GM23338 (cell line): ENCODE measurements around the gene CNST. TPM values are rescaled to one million over a fixed set of nuclear protein-coding genes. Genes with fewer than 3 reads are reported as not detected.

ENCODE experiments used
- ETS1 ChIP-seq: IDR thresholded peaks from 2 replicates; pipeline ENCODE4 v1.6.1; 2016; ENCODE audit warnings: antibody characterized with exemption
- EZH2phosphoT487 ChIP-seq: fragments of 200-600 bp; sonication (generic); IDR thresholded peaks from one replicate; pipeline ENCODE4 v1.8.1; 2018; ENCODE audit warnings: antibody characterized with exemption; ENCODE audit not compliant: unreplicated experiment
- NANOG ChIP-seq: IDR thresholded peaks from 2 replicates; pipeline ENCODE4 v1.6.1; 2016; ENCODE audit warnings: antibody characterized with exemption, borderline replicate concordance
- POLR2AphosphoS5 ChIP-seq: IDR thresholded peaks from 2 replicates; pipeline ENCODE4 v1.6.1; 2016; ENCODE audit warnings: antibody characterized with exemption, low read depth
- REST ChIP-seq: IDR thresholded peaks from one replicate; pipeline ENCODE4 v1.6.1; 2018; ENCODE audit warnings: antibody characterized with exemption; ENCODE audit not compliant: unreplicated experiment
- STAT1 ChIP-seq: IDR thresholded peaks from one replicate; pipeline ENCODE4 v1.6.1; 2016; ENCODE audit warnings: antibody characterized with exemption; ENCODE audit not compliant: unreplicated experiment
- ZNF462 ChIP-seq: fragments of 250-450 bp; sonication (Bioruptor Pico); IDR thresholded peaks from 2 replicates; pipeline ENCODE4 v1.5.0; 2020; ENCODE audit warnings: mild to moderate bottlenecking, moderate library complexity
- polyA plus RNA-seq: library from polyadenylated mRNA; unstranded; fragments of >200 nt; fragmentation: Nextera tagmentation; extraction: Ambion mirVana; gene quantifications from 2 replicates; pipeline ENCODE4 v1.2.1, GENCODE V29; 2016
- total RNA-seq: library from RNA; depleted of rRNA; stranded (reverse); fragments of >200 nt; shearing (Covaris generic); gene quantifications from 2 replicates; pipeline ENCODE4 v1.2.3, GENCODE V29; 2014

The CNST gene
- total and polyA plus RNA-seq, 2 experiments from 2014 or later: 8.1 to 17.6 TPM

GRCh38 chr1:246629030-246629429, 62.8 kb downstream of the CNST start (continued):
- TF ChIP-seq ZNF462: no peak
- no peak for TF ChIP-seq EZH2phosphoT487
- no peak for TF ChIP-seq POLR2AphosphoS5
- TF ChIP-seq STAT1: no peak
- TF ChIP-seq REST: no peak
- TF ChIP-seq NANOG: no peak
- TF ChIP-seq ETS1: no peak
